DMS53 (cell line): ENCODE measurements around the gene EID3.
"Not testable (repeated sequence)": the region's sequence is repeated elsewhere in the genome, so short reads cannot be mapped to it uniquely, and the experiment has no call there.

Source experiments
- DNase-seq: peaks from one replicate; lab custom pipeline; 2025; lab: John Stamatoyannopoulos, UW

Gene EID3

GRCh38 chr12:104303538-104304151 is at the start of gene EID3:
EID3 (plus strand) TSS chr12:104303739; CDS start chr12:104303935, 196 bp downstream.
- peak; percentile 80 for DNase-seq

DNA sequence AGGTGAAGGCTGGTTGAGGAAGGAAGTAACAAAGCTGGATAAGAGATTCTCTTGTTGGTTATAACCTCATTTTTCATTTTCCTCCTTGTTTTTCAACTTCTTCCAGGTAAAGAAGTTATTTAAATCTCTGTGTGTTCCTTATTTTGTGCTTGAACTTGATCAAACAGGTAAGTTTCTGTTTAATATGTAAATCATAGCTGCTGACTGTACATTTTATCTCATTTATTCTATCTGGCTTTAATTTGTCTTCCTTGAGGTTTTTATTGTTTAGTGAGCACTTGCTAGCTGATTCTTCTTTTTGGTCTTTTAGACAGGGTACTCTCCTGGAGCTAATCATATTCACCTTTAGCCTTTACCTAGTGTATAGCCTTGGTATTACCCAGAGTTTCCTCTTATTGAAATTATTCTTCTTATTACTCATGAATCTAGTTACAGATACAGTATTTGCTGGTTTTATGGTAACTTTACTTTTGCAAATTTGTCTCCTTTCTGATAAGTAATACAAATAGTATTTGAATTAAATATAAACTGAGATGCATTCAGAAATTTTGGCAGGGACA is 45.5 kb upstream of the EID3 start:
- no peak for DNase-seq

DNA sequence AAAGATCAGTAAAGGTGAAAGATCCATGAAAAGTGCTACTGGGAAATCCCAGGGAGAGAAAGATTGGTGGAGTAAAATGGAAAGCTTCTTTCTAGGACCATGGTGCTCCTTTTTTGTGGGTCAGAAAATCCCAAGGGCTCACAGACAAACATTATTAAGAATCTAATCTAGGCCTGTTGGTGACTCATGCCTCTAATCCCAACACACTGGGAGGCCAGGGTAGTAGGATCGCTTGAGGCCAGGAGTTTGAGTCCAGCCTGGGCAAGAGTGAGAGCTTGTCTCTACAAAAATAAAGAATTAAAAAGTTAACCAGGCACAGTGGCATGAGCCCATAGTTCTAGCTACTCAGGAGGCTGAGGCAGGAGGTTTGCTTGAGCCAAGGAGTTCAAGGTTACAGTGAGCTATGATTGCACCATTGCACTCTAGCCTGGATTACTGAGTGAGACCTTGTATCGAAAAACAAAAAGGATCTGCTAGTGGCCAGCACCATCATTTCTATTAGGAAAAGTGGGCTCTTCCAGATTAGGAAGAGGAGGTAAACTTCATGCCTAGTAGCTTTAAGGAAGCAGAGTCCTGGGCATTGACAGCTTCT is 45.0 kb upstream of the EID3 start:
- DNase-seq: peak; percentile 13

DNA sequence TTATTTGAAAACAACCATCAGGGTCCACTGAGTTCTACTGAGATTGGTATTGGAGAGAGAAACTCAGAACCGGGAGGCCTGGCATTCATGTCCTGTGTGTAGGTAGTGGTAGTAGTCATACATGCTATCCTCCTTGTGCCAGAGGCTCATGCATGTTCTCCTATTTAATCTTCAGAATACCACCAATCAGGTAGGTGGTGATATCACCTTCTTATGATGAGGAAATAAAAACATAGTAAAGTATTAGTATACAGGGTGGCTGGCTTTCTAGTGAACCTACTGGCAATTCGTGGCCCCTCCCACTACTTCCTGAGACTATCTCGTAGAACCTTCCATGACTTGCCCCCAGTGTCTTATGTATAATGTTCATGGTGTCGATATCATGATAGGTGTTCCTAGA is 40.5 kb upstream of the EID3 start:
- DNase-seq: peak; percentile 42

DNA sequence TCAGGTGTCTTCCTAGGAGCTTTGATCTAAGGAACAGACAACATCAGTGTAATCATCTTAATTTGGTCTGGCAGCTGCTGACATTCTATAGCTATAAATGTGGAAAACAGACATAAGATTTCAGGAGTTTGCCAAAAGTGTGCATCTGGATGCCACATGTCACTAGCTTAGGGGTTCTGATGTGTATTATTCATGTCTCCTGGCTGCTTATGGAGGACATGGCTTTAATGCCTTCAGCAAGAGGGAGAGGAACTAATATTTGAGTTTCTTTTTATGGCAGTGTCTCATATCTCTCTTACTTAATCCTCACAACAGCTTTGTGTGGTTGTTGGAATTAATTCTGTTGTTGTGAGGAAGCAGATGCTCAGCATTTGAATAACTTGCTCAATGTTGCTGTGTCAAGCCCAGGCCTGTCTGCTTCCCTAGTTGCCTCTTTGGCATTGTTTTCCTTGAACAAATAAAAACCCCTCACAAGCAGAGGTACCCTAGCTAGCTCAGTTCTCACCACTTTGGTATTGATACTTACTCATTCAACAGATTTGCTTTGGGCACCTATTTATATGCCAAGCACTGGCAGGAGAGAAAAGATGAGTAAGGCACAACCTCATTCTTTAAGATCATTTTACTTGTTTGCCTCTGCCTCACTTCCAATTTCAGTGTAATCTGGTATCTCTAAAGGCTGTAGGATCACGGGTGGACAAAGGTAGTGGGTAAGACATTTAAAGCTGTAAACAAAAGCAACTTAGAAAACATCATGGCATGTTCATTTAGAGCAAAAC is 39.8 kb upstream of the EID3 start:
- DNase-seq: peak; percentile 57

- DNase-seq: not testable (repeated sequence)
Measured at GRCh38 chr12:104265436-104265835, 38.1 kb upstream of the EID3 start.

DNA sequence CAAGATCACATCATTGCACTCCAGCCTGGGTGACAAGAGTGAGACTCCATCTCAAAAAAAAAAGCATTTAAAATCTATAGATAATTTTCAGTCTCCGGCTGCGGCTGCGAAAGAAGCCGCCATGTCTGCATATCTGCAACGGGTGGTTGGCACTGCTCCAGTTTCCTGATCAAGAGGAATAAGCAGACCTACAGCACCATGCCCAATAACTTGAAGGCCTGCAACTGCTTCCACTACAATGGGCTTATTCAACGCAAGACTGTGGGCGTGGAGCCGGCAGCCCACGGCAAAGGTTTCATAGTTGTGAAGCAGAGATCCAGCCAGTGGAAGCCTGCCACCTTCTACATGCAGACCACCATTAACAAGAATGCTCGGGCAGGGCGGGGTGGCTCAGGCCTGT is 30.6 kb upstream of the EID3 start:
- DNase-seq: no peak

DNA sequence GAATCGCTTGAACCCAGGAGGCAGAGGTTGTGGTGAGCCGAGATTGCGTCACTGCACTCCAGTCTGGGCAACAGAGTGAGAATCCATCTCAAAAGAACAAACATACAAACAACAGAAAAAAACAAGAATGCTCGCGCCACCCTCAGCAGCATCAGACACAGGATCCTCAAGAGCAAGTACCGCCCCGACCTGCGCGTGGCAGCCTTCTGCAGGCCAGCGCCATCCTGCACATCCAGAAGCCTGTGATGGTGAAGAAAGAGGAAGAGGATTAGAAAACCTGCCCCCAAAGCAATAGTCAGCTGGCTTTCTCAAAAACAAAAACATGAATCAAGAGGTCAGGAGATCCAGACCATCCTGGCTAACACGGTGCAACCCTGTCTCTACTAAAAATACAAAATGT is 30.0 kb upstream of the EID3 start:
- no peak for DNase-seq

GRCh38 chr12:104274811-104275210 is 28.7 kb upstream of the EID3 start:
- DNase-seq: no peak

- peak; percentile 60 for DNase-seq
Measured at GRCh38 chr12:104275689-104276088, 27.9 kb upstream of the EID3 start.

DNA sequence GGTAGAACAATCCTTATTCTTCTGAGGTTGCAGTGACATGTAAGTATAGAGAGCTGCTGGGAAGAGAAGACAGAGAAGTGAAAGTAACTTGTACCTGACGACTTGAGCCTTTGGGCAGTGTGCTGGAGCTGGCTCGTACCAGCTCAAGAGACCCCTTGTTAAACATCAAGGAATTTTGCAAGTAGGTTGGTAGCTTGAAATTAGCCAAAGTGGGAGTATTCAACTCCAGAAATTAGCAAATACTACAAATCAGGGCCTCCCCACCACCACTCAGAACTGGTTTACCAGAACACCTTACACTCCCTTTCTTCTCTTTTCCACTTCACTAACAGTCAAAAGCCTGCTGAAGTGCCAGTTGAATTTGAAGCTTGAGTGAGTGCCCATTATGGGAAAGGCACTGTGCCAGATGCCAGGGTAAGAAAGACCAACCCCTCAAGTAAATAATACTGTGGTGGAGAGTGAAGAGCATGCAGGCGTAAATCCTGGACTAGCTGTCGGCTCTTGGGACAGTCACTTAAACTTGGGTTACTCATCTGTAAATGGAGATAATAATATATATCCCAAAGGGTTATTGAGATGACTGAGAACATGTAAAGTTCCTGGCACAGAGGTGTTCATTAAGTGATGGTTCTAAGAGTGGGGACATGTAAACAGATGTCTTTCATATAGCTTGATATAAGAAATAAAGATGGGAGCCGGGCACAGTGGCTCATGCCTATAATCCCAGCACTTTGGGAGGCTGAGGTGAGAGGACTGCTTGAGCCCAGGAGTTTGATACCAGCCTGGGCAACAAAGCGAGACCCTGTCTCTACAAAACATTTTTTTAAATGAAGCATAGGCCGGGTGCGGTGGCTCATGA is 27.0 kb upstream of the EID3 start:
- peak; percentile 91 for DNase-seq

DNA sequence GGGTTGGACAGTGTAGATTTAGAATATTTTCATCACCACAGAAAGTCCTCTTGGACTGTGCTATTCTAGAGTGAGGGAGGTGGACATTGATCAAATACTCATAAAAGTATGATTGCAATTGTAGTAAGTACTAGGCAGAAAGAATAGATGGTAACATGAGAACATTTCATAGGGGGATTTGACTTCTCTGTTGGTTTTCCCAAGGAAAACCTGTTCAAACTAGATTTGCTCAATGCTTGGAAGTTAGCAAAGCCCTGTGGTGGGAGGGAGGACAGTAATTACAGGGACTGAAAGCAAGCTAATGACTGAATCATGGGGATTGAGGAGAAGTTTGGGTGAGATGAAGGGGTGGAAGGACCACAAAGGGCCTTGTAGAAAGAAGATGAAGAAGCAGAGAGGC is 24.4 kb upstream of the EID3 start:
- DNase-seq: peak; percentile 30

- no peak for DNase-seq
Measured at GRCh38 chr12:104280111-104280510, 23.4 kb upstream of the EID3 start.

DNA sequence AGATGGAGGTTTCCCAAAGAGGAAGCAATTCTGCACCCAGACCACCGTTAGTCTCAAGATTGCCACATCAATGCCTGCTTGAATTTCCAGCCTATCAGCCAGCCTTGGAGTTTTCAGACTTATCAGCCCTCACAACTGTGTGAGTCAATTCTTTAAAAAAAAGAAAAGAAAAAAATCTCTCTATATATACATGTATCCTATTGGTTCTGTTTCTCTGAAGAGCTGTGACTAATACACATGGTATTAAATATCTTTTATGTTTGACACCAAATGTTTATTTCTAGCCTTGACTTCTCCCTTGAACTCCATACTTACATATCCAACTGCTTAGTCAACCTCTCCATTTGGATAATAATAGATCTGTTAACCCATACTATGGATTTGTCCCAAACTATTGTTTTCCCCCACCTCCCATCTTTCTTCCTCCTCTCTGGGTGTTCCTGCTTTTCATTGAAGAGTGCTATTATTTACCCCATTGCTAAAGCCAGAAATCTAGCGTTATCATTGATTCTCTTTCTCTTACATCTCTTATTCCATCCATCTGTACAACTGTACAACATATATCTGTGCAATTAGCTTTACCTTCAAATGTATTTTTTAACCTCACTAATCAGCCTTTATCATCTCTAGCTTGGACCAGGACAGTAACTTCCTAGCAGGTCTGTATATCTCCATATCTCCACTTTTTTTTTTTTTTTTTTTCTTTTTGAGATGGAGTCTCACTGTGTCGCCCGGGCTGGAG is 22.7 kb upstream of the EID3 start:
- peak; percentile 86 for DNase-seq

- DNase-seq: no peak
Measured at GRCh38 chr12:104281636-104282035, 21.9 kb upstream of the EID3 start.

DNA sequence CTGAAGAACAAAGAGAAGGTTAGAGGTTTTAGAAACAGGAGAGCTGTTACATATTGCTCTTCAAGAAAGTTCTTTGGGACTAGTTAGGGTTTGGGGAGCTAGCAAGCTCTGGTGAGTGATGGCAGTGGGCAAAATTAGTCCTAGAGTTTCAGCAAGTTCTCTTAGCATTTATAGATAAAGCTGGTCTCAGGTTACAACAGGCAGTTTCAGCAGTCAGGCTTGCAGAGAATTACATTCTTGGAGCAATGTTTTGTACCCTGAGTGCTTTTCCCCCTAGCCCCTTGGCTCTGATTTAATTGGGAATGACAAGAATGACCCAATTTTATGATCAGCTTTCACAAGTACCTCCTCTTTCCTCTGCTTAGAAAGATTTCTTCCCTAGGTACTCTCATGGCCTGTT is 21.4 kb upstream of the EID3 start:
- DNase-seq: no peak

DNA sequence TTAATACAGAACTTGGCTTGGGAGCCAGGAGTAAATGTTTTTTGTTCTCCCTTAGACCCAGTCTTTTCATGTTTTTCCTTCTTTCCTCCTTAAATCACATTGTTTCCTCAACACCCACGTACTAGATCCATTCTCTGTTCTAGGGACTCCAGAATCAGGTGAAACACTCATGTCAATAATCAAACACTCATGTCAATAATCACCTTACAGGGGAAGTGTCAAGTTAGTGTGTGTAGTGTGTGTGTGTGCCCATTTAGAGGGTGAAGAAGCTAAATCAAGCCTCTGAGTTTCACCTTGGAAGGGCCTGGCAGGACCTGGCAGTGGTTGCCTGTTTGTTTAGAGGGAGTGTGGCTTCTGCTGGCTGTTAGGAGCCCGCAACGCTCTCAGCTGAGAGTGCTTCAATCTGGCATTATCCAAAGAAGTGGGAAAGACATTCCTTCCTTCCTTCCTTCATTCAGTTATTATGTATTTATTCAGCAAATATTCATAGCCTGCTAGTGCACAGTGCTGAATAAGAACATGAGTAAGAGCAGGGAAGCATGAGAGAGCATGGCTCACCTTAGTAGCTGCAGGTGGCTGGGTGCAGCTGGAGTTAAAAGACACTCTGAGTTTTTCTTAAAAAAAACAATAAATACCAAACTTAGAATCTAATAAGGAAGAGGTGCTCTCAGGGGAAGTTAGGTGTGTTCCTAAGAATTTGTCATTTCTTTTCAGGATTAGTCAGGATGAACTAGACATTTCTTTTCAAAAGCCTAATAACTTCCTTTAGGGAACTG is 17.6 kb upstream of the EID3 start:
- peak; percentile 87 for DNase-seq

- DNase-seq: peak; percentile 99
Measured at GRCh38 chr12:104286516-104287482, 16.7 kb upstream of the EID3 start.

GRCh38 chr12:104288635-104289274 is 14.8 kb upstream of the EID3 start:
- peak; percentile 97 for DNase-seq
